HepG2 (cell line): ENCODE measurements around the gene HIC1. TPM values are rescaled to one million over a fixed set of nuclear protein-coding genes. Genes with fewer than 3 reads are reported as not detected.

Source experiments
- ATF5 ChIP-seq: sonication (generic); formaldehyde crosslinking; IDR thresholded peaks from 2 replicates; pipeline ENCODE4 v1.4.0; 2020; ENCODE audit warnings: mild to moderate bottlenecking, low read depth, missing genetic modification reagents
- ATF7-NPFF ChIP-seq: sonication (generic); formaldehyde crosslinking; IDR thresholded peaks from 2 replicates; pipeline ENCODE4 v1.8.1; 2023; ENCODE audit warnings: mild to moderate bottlenecking, low read depth, missing genetic modification reagents, moderate library complexity
- CREB3 ChIP-seq: sonication (generic); formaldehyde crosslinking; IDR thresholded peaks from 2 replicates; pipeline ENCODE4 v1.5.0; 2020; ENCODE audit warnings: missing genetic modification reagents
- DMTF1 ChIP-seq: sonication (generic); formaldehyde crosslinking; IDR thresholded peaks from 2 replicates; pipeline ENCODE4 v1.4.0; 2020; ENCODE audit warnings: mild to moderate bottlenecking, missing genetic modification reagents
- ELK4 ChIP-seq: sonication (generic); formaldehyde crosslinking; IDR thresholded peaks from 2 replicates; pipeline ENCODE4 v1.9.0; 2021; ENCODE audit warnings: missing genetic modification reagents, borderline replicate concordance
- HMG20A ChIP-seq: IDR thresholded peaks from 2 replicates; pipeline ENCODE4 v1.6.1; 2016; ENCODE audit warnings: borderline replicate concordance
- IRX3 ChIP-seq: sonication (generic); formaldehyde crosslinking; IDR thresholded peaks from 2 replicates; pipeline ENCODE4 v1.8.1; 2023; ENCODE audit warnings: mild to moderate bottlenecking, low read depth, missing genetic modification reagents, borderline replicate concordance
- LCORL ChIP-seq, 2 experiments: fragments of 450-650 bp in 1 of 2; sonication (generic) in 1 of 2; formaldehyde crosslinking in 1 of 2; IDR thresholded peaks; 2 replicates each; pipeline versions ENCODE4 v1.5.0 to v1.6.1; 2017 to 2020; ENCODE audit warnings: antibody characterized with exemption in 1 of 2, missing genetic modification reagents in 1 of 2
- MATR3 ChIP-seq: sonication (generic); formaldehyde crosslinking; IDR thresholded peaks from 2 replicates; pipeline ENCODE4 v1.4.0; 2020; ENCODE audit warnings: missing genetic modification reagents
- MXD3 ChIP-seq: IDR thresholded peaks from 2 replicates; pipeline ENCODE4 v1.6.1; 2016; ENCODE audit warnings: mild to moderate bottlenecking, missing biosample characterization, missing genetic modification reagents
- SMC3 ChIP-seq: IDR thresholded peaks from 2 replicates; pipeline ENCODE4 v1.6.1; 2011; ENCODE audit warnings: low read length, improper control_type of control experiment
- SMYD3 ChIP-seq: sonication (generic); formaldehyde crosslinking; IDR thresholded peaks from 2 replicates; pipeline ENCODE4 v1.8.1; 2023; ENCODE audit warnings: mild to moderate bottlenecking, missing genetic modification reagents
- ZNF180 ChIP-seq: sonication (generic); formaldehyde crosslinking; IDR thresholded peaks from 2 replicates; pipeline ENCODE4 v1.4.0; 2020; ENCODE audit warnings: low read depth, missing genetic modification reagents, borderline replicate concordance
- ZNF367 ChIP-seq: sonication (generic); formaldehyde crosslinking; IDR thresholded peaks from 2 replicates; pipeline ENCODE4 v1.4.0; 2020; ENCODE audit warnings: missing genetic modification reagents, borderline replicate concordance
- ZNF484 ChIP-seq: sonication (generic); formaldehyde crosslinking; IDR thresholded peaks from 2 replicates; pipeline ENCODE4 v1.5.1; 2020; ENCODE audit warnings: mild to moderate bottlenecking, low read depth, missing genetic modification reagents, borderline replicate concordance
- ZNF782 ChIP-seq: sonication (generic); formaldehyde crosslinking; IDR thresholded peaks from 2 replicates; pipeline ENCODE4 v1.4.0; 2020; ENCODE audit warnings: missing genetic modification reagents, mild to moderate bottlenecking, borderline replicate concordance
- ZSCAN22 ChIP-seq: sonication (generic); formaldehyde crosslinking; IDR thresholded peaks from 2 replicates; pipeline ENCODE4 v1.4.0; 2020; ENCODE audit warnings: mild to moderate bottlenecking, missing genetic modification reagents
- polyA plus RNA-seq, 8 experiments: library from polyadenylated mRNA; depleted of rRNA in 3 of 8; stranded (reverse) in 7 of 8; unstranded in 1 of 8; fragments of >200 nt; fragmentation: Illumina TruSeq in 4 of 8; extraction: Trizol in 4 of 8; gene quantifications; 2 replicates each; pipeline versions ENCODE4 v1.2.1 to v1.2.3, GENCODE V29; 2011 to 2016; ENCODE audit warnings: low read depth in 4 of 8, missing spikeins in 1 of 8, mixed read lengths in 1 of 8; ENCODE audit not compliant: insufficient read depth in 1 of 8
- total RNA-seq, 5 experiments: library from RNA; depleted of rRNA; stranded (reverse); fragments of >200 nt; fragmentation: Illumina TruSeq; extraction: Trizol; gene quantifications; 2 replicates each; pipeline ENCODE4 v1.2.3, GENCODE V29; 2016; ENCODE audit warnings: low read depth in 1 of 5
- TF ChIP-seq, protein P1 (sequence below): IDR thresholded peaks from 2 replicates; pipeline ENCODE4 v1.6.1; 2016; ENCODE audit warnings: missing compliant biosample characterization, missing genetic modification reagents, borderline replicate concordance
- TF ChIP-seq, protein P2 (sequence below): sonication (generic); formaldehyde crosslinking; IDR thresholded peaks from 2 replicates; pipeline ENCODE4 v1.5.0; 2020; ENCODE audit warnings: mild to moderate bottlenecking, missing genetic modification reagents

Gene HIC1
- total and polyA plus RNA-seq, 2 of the 13 experiments (the other 11 are each of a cell fraction or from before 2014, with no cell fraction given), result 0.04 to 0.31 TPM

GRCh38 chr17:2029911-2030778, 24.8 kb upstream of the HIC1 start, which contains the start of gene DPH1 (continued):
- no peak for TF ChIP-seq LCORL (IDR thresholded peaks at IDR 0.05)
- peak; percentile 70 for TF ChIP-seq LCORL (CRISPR knock-in tag; IDR thresholded peaks at IDR 0.05)
- TF ChIP-seq ZNF484 (CRISPR knock-in tag), result no peak
- TF ChIP-seq ATF5 (CRISPR knock-in tag), result 0 out of 2 replicates have a peak, but pooled peaks have one; percentile 82
- TF ChIP-seq ATF7-NPFF (CRISPR knock-in tag), result 0 out of 2 replicates have a peak, but pooled peaks have one; percentile 7
- no peak; the same call in 1 of the 2 replicates for TF ChIP-seq SMC3
- TF ChIP-seq, protein P1, sequence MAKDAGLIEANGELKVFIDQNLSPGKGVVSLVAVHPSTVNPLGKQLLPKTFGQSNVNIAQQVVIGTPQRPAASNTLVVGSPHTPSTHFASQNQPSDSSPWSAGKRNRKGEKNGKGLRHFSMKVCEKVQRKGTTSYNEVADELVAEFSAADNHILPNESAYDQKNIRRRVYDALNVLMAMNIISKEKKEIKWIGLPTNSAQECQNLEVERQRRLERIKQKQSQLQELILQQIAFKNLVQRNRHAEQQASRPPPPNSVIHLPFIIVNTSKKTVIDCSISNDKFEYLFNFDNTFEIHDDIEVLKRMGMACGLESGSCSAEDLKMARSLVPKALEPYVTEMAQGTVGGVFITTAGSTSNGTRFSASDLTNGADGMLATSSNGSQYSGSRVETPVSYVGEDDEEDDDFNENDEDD (CRISPR knock-in tag), result peak; percentile 66; the same call in 1 of the 2 replicates
- no peak for TF ChIP-seq ZSCAN22 (CRISPR knock-in tag)
- no peak for TF ChIP-seq MATR3
- TF ChIP-seq DMTF1 (CRISPR knock-in tag), result no peak
- TF ChIP-seq ZNF180 (CRISPR knock-in tag), result no peak
- TF ChIP-seq IRX3 (CRISPR knock-in tag), result peak; percentile 41; the same call in 1 of the 2 replicates
- no peak for TF ChIP-seq CREB3 (CRISPR knock-in tag)
- TF ChIP-seq MXD3, result peak; percentile 98
- TF ChIP-seq HMG20A (CRISPR knock-in tag), result peak; percentile 6; the same call in 1 of the 2 replicates
- TF ChIP-seq ZNF782, result peak; percentile 68; the same call in 1 of the 2 replicates
- no peak for TF ChIP-seq SMYD3 (CRISPR knock-in tag)
- 0 out of 2 replicates have a peak, but pooled peaks have one; percentile 65 for TF ChIP-seq ELK4 (CRISPR knock-in tag)
- TF ChIP-seq, protein P2, sequence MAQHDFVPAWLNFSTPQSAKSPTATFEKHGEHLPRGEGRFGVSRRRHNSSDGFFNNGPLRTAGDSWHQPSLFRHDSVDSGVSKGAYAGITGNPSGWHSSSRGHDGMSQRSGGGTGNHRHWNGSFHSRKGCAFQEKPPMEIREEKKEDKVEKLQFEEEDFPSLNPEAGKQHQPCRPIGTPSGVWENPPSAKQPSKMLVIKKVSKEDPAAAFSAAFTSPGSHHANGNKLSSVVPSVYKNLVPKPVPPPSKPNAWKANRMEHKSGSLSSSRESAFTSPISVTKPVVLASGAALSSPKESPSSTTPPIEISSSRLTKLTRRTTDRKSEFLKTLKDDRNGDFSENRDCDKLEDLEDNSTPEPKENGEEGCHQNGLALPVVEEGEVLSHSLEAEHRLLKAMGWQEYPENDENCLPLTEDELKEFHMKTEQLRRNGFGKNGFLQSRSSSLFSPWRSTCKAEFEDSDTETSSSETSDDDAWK (CRISPR knock-in tag), result no peak
- TF ChIP-seq ZNF367, result peak; percentile 78; the same call in 1 of the 2 replicates
